H1 (cell line): ENCODE data around the gene KIF15. TPM values are rescaled to one million over a fixed set of nuclear protein-coding genes. Genes with fewer than 3 reads are reported as not detected.

Experiments
- CTCF ChIA-PET: fragments of 300-600 bp; sonication (Branson Sonifier 250); formaldehyde crosslinking; loops from one replicate; lab custom pipeline; 2021; ENCODE audit not compliant: partially characterized antibody; lab: Charles Lee
- POLR2A ChIA-PET: fragments of 300-600 bp; sonication (Branson Sonifier 250); formaldehyde crosslinking; loops from one replicate; lab custom pipeline; 2021; ENCODE audit warnings: inconsistent platforms; ENCODE audit not compliant: partially characterized antibody; lab: Charles Lee
- DNase-seq, 2 experiments: peaks; one replicate each; pipeline versions ENCODE4 v3.0.0 to v3.0.0-alpha.2; 2010 to 2022; ENCODE audit warnings: low spot score in 2 of 2, low read depth in 1 of 2, mixed read lengths in 1 of 2
- FAIRE-seq: peaks from 2 replicates; lab custom pipeline; 2011; peaks lifted over from hg19 to GRCh38; lab: Jason Lieb, UNC
- H2AFZ ChIP-seq: 2 replicates; pipeline ENCODE4 v1.8.1; 2012; ENCODE audit warnings: low read length, inconsistent platforms
- H2AK5ac ChIP-seq: 2 replicates; pipeline ENCODE4 v1.6.1; 2013; ENCODE audit warnings: low read depth, low read length
- H2BK120ac ChIP-seq: replicated peaks from 2 replicates; pipeline ENCODE3; 2013; ENCODE audit warnings: low read depth, low read length, inconsistent platforms
- H2BK12ac ChIP-seq: 2 replicates; pipeline ENCODE4 v1.6.1; 2013; ENCODE audit warnings: low read depth, low read length
- H2BK15ac ChIP-seq: 2 replicates; pipeline ENCODE4 v1.6.1; 2013; ENCODE audit warnings: low read length
- H2BK20ac ChIP-seq: 2 replicates; pipeline ENCODE4 v1.6.1; 2013; ENCODE audit warnings: low read length
- H2BK5ac ChIP-seq: 2 replicates; pipeline ENCODE4 v1.6.1; 2013; ENCODE audit warnings: low read depth, low read length
- H3K14ac ChIP-seq: 2 replicates; pipeline ENCODE4 v1.6.1; 2013; ENCODE audit warnings: inconsistent platforms; ENCODE audit not compliant: insufficient read length
- H3K18ac ChIP-seq: 2 replicates; pipeline ENCODE4 v1.6.1; 2013; ENCODE audit warnings: low read length; ENCODE audit errors: extremely low read depth
- H3K23ac ChIP-seq: 2 replicates; pipeline ENCODE4 v1.6.1; 2013; ENCODE audit warnings: inconsistent platforms; ENCODE audit not compliant: insufficient read length
- H3K23me2 ChIP-seq: 2 replicates; pipeline ENCODE4 v1.6.1; 2013; ENCODE audit warnings: low read depth, low read length
- H3K27ac ChIP-seq: 2 replicates; pipeline ENCODE4 v1.6.1; 2011; ENCODE audit warnings: low read depth, low read length, inconsistent platforms
- H3K27me3 ChIP-seq, 4 experiments: replicated peaks in 1 of 4; 1 replicate in 1 of 4; 2 replicates in 3 of 4; pipeline versions ENCODE4 v1.6.1 to v1.8.1; 2011 to 2013; ENCODE audit warnings: low read length in 3 of 4, mild to moderate bottlenecking in 3 of 4, inconsistent platforms in 2 of 4, mixed read lengths in 2 of 4, moderate library complexity in 1 of 4; ENCODE audit not compliant: control insufficient read depth in 3 of 4, insufficient read depth in 3 of 4; ENCODE audit errors: extremely low read depth in 1 of 4
- H3K36me3 ChIP-seq, 4 experiments: 2 replicates each; pipeline versions ENCODE4 v1.6.1 to v1.8.1; 2011 to 2013; ENCODE audit warnings: mild to moderate bottlenecking in 4 of 4, low read length in 3 of 4, moderate library complexity in 2 of 4, control low read depth in 1 of 4, inconsistent platforms in 1 of 4; ENCODE audit not compliant: insufficient read depth in 4 of 4, control insufficient read depth in 2 of 4
- H3K4ac ChIP-seq: replicated peaks from 2 replicates; pipeline ENCODE3; 2013; ENCODE audit warnings: low read length, low read depth, mixed read lengths, inconsistent platforms; ENCODE audit not compliant: insufficient read length
- H3K4me1 ChIP-seq, 4 experiments: replicated peaks in 1 of 4; 1 replicate in 1 of 4; 2 replicates in 3 of 4; pipeline versions ENCODE4 v1.6.1 to v1.8.1; 2011 to 2013; ENCODE audit warnings: low read length in 3 of 4, inconsistent platforms in 2 of 4, mixed read lengths in 1 of 4; ENCODE audit not compliant: insufficient read depth in 4 of 4, control insufficient read depth in 3 of 4
- H3K4me2 ChIP-seq, 2 experiments: 2 replicates each; pipeline versions ENCODE4 v1.6.1 to v1.8.1; 2011 to 2013; ENCODE audit warnings: low read depth in 2 of 2, low read length in 2 of 2, control low read depth in 1 of 2, inconsistent platforms in 1 of 2, mild to moderate bottlenecking in 1 of 2; ENCODE audit not compliant: insufficient read depth in 1 of 2
- H3K4me3 ChIP-seq, 4 experiments: fragments of 200-600, 300-600 bp in 1 of 4; sonication (generic), shearing (Covaris generic), sonication (Bioruptor Twin) in 1 of 4; 2 replicates each; pipeline versions ENCODE4 v1.5.1 to v1.8.1; 2011 to 2016; ENCODE audit warnings: low read length in 4 of 4, low read depth in 3 of 4, control low read depth in 2 of 4, inconsistent platforms in 2 of 4, mild to moderate bottlenecking in 2 of 4, mixed read lengths in 1 of 4, moderate library complexity in 1 of 4; ENCODE audit not compliant: insufficient read depth in 2 of 4; ENCODE audit errors: extremely low read depth in 1 of 4
- H3K56ac ChIP-seq: replicated peaks from 2 replicates; pipeline ENCODE3; 2013; ENCODE audit warnings: low read depth, mild to moderate bottlenecking, mixed read lengths, low read length, inconsistent platforms; ENCODE audit not compliant: insufficient read length
- H3K79me1 ChIP-seq: 2 replicates; pipeline ENCODE4 v1.6.1; 2013; ENCODE audit warnings: low read depth, low read length, control low read depth
- H3K79me2 ChIP-seq, 2 experiments: 2 replicates each; pipeline versions ENCODE4 v1.6.1 to v1.8.1; 2012 to 2013; ENCODE audit warnings: low read length in 2 of 2, mild to moderate bottlenecking in 2 of 2, inconsistent platforms in 1 of 2; ENCODE audit not compliant: insufficient read depth in 2 of 2, control insufficient read depth in 1 of 2
- H3K9ac ChIP-seq, 4 experiments: replicated peaks in 1 of 4; 1 replicate in 1 of 4; 2 replicates in 3 of 4; pipeline versions ENCODE4 v1.6.1 to v1.8.1; 2011 to 2013; ENCODE audit warnings: low read depth in 3 of 4, low read length in 3 of 4, control low read depth in 2 of 4, mild to moderate bottlenecking in 2 of 4, moderate library complexity in 2 of 4, inconsistent platforms in 1 of 4; ENCODE audit errors: extremely low read depth in 1 of 4
- H3K9me3 ChIP-seq, 2 experiments: 2 replicates each; pipeline versions ENCODE4 v1.6.1 to v1.8.1; 2012 to 2013; ENCODE audit warnings: mild to moderate bottlenecking in 2 of 2, moderate library complexity in 2 of 2, control low read depth in 1 of 2, inconsistent platforms in 1 of 2, low read depth in 1 of 2, low read length in 1 of 2, mixed read lengths in 1 of 2; ENCODE audit not compliant: insufficient read depth in 2 of 2
- H4K20me1 ChIP-seq, 2 experiments: replicated peaks in 1 of 2; 2 replicates each; pipeline versions ENCODE3 to v1.8.1; 2011 to 2013; ENCODE audit warnings: inconsistent platforms in 2 of 2, low read length in 2 of 2, mild to moderate bottlenecking in 1 of 2; ENCODE audit not compliant: insufficient read depth in 2 of 2, control insufficient read depth in 1 of 2
- H4K5ac ChIP-seq: 2 replicates; pipeline ENCODE4 v1.6.1; 2013; ENCODE audit warnings: low read length, low read depth, mixed read lengths, inconsistent platforms; ENCODE audit not compliant: insufficient read length
- H4K8ac ChIP-seq: 2 replicates; pipeline ENCODE4 v1.8.0; 2013; ENCODE audit warnings: mild to moderate bottlenecking, moderate library complexity, low read length, inconsistent platforms; ENCODE audit not compliant: insufficient read depth; ENCODE audit errors: extremely low read depth
- H4K91ac ChIP-seq: replicated peaks from 2 replicates; pipeline ENCODE3; 2013; ENCODE audit warnings: low read length, mixed read lengths, inconsistent platforms; ENCODE audit not compliant: insufficient read length
- ASH2L ChIP-seq: fragments of 200-600, 300-600 bp; sonication (generic); IDR thresholded peaks from one replicate; pipeline ENCODE4 v1.7.1; 2017; ENCODE audit warnings: low read length
- EP300 ChIP-seq, 2 experiments: IDR thresholded peaks; 1 replicate in 1 of 2; 2 replicates in 1 of 2; pipeline ENCODE4 v1.6.1; 2011 to 2012; ENCODE audit warnings: low read depth in 2 of 2, low read length in 2 of 2, mild to moderate bottlenecking in 2 of 2, borderline replicate concordance in 1 of 2, inconsistent platforms in 1 of 2, moderate library complexity in 1 of 2
- GTF2F1 ChIP-seq: IDR thresholded peaks from 2 replicates; pipeline ENCODE4 v1.6.1; 2012; ENCODE audit warnings: low read depth, low read length, improper control_type of control experiment, borderline replicate concordance
- HDAC2 ChIP-seq, 2 experiments: fragments of 300-600 bp in 1 of 2; sonication (generic) in 1 of 2; IDR thresholded peaks; 2 replicates each; pipeline ENCODE4 v1.6.1; 2011 to 2012; ENCODE audit warnings: low read depth in 2 of 2, low read length in 2 of 2, mild to moderate bottlenecking in 2 of 2, moderate library complexity in 2 of 2, borderline replicate concordance in 1 of 2, inconsistent platforms in 1 of 2
- POLR2AphosphoS5 ChIP-seq: IDR thresholded peaks from 2 replicates; pipeline ENCODE4 v1.6.1; 2011; ENCODE audit warnings: low read depth, low read length
- RAD21 ChIP-seq, 2 experiments: IDR thresholded peaks in 1 of 2; conservative IDR thresholded peaks in 1 of 2; 2 replicates each; pipeline ENCODE4 v1.6.1; 2011; ENCODE audit warnings: low read depth in 2 of 2, low read length in 2 of 2, improper control_type of control experiment in 1 of 2, inconsistent platforms in 1 of 2, mild to moderate bottlenecking in 1 of 2, moderate library complexity in 1 of 2
- SAP30 ChIP-seq: fragments of 300-600 bp; sonication (generic); IDR thresholded peaks from 2 replicates; pipeline ENCODE4 v1.7.1; 2012; ENCODE audit warnings: low read length, moderate library complexity, mild to moderate bottlenecking, inconsistent platforms; ENCODE audit not compliant: insufficient read depth, insufficient replicate concordance
- TAF1 ChIP-seq: IDR thresholded peaks from 2 replicates; pipeline ENCODE4 v1.6.1; 2011; ENCODE audit warnings: mild to moderate bottlenecking, low read depth, low read length
- TEAD4 ChIP-seq: IDR thresholded peaks from 2 replicates; pipeline ENCODE4 v1.6.1; 2012; ENCODE audit warnings: low read depth, low read length, inconsistent platforms, mixed read lengths
- WGBS, 2 experiments: shearing (Covaris generic) in 1 of 2; methylation state at CpG; one replicate each; pipeline versions ENCODE4 v1.1.6 to v1.1.7; 2013 to 2015; ENCODE audit warnings: low lambda C conversion rate in 2 of 2, mixed read lengths in 2 of 2, inconsistent platforms in 1 of 2, low coverage in 1 of 2, missing lambda C conversion rate in 1 of 2; ENCODE audit not compliant: insufficient replicate concordance in 2 of 2, insufficient coverage in 1 of 2, insufficient read length in 1 of 2; ENCODE audit errors: extremely low coverage in 1 of 2, missing lambda C conversion rate in 1 of 2; 5-methylcytosine and 5-hydroxymethylcytosine counted together
- polyA plus RNA-seq, 7 experiments: library from polyadenylated mRNA; depleted of rRNA in 3 of 7; stranded (reverse) in 5 of 7; unstranded in 2 of 7; fragments of >200 nt in 5 of 7; fragments of 200-250 nt in 2 of 7; gene quantifications; 1 replicate in 5 of 7; 2 replicates in 1 of 7; 4 replicates in 1 of 7; pipeline versions ENCODE4 v1.2.1 to v1.2.3, GENCODE V29; 2011 to 2013; ENCODE audit warnings: missing spikeins in 2 of 7, mixed read lengths in 2 of 7
- total RNA-seq: library from RNA; stranded (reverse); fragmentation: NEBNext Ultra II Directional; extraction: Animal tissue kit (Norgen Biotek cat#: 25700); gene quantifications from 2 replicates; pipeline ENCODE4 v1.2.1, GENCODE V29; 2021
- TF ChIP-seq, protein P1 (sequence below): IDR thresholded peaks from 2 replicates; pipeline ENCODE4 v1.6.1; 2011; ENCODE audit warnings: low read length, improper control_type of control experiment
- TF ChIP-seq, protein P2 (sequence below): IDR thresholded peaks from 2 replicates; pipeline ENCODE4 v1.6.1; 2012; ENCODE audit warnings: inconsistent platforms

Gene KIF15
- total and polyA plus RNA-seq, 2 of the 8 experiments (the other 6 are each of a cell fraction or from before 2014, with no cell fraction given), result 4.2 to 25.5 TPM

DNA sequence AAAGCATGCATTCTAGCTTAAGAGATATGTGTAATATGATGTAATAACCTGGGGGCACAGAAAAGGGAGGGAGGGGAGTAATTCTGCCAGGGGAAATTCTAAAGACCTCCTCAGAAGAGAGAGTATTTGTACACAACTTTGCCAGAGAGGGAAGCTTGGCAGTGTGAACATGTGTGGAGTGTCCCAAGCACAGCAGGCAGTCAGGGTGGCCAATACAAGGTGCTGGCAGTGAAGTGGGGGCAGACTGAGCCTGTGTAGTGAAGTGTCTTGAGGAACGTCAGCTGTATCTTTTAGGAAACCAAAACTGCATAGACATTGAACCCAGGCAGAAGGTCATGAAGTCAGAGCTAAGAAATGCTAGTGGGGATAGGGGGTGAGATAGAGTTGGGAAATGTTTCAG lies 70.4 kb downstream of the KIF15 start:
- no peak for FAIRE-seq
- TF ChIP-seq TEAD4 (no peak), SAP30 (no peak), POLR2AphosphoS5 (no peak), ASH2L (no peak), HDAC2 (IDR thresholded peaks at IDR 0.05; ENCODE audit: borderline replicate concordance in 1 of 2, low read depth in 2 of 2, low read length in 2 of 2) (no peak), TAF1 (no peak), GTF2F1 (no peak), EP300 (IDR thresholded peaks at IDR 0.05; ENCODE audit: borderline replicate concordance in 1 of 2, low read depth in 2 of 2, low read length in 2 of 2) (no peak), RAD21 (IDR thresholded peaks at IDR 0.05 in 1 of 2, conservative IDR thresholded peaks at IDR 0.05 in 1 of 2; ENCODE audit: low read depth in 2 of 2, low read length in 2 of 2) (no peak)
- TF ChIP-seq, protein P1, sequence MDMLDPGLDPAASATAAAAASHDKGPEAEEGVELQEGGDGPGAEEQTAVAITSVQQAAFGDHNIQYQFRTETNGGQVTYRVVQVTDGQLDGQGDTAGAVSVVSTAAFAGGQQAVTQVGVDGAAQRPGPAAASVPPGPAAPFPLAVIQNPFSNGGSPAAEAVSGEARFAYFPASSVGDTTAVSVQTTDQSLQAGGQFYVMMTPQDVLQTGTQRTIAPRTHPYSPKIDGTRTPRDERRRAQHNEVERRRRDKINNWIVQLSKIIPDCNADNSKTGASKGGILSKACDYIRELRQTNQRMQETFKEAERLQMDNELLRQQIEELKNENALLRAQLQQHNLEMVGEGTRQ, result no peak
- TF ChIP-seq, protein P2, sequence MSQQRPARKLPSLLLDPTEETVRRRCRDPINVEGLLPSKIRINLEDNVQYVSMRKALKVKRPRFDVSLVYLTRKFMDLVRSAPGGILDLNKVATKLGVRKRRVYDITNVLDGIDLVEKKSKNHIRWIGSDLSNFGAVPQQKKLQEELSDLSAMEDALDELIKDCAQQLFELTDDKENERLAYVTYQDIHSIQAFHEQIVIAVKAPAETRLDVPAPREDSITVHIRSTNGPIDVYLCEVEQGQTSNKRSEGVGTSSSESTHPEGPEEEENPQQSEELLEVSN, result no peak

More for the DNA sequence above, 70.4 kb downstream of the KIF15 start:
- no peak overlapping the region for H2BK5ac ChIP-seq
- ChIA-PET POLR2A (interaction anchor here (0.6 kb wide), 1 partner anchor 301 kb away, joined by 3 read pairs; no protein-coding TSS in a partner anchor), CTCF (interaction anchor here (0.6 to 2.0 kb wide), 3 partner anchors 12 to 58 kb away, joined by 3 to 5 read pairs (median 4); no protein-coding TSS in a partner anchor)
- no peak overlapping the region for H3K23ac ChIP-seq
- H4K91ac ChIP-seq, result no peak overlapping the region
- H2AK5ac ChIP-seq, result no peak overlapping the region
- no peak overlapping the region for H2BK120ac ChIP-seq
- no peak overlapping the region for H3K27ac ChIP-seq
- no peak for DNase-seq
- H3K23me2 ChIP-seq, result no peaks in the 10 kb centered on the region
- no peaks in the 10 kb centered on the region for H3K4me1 ChIP-seq
- no peak overlapping the region for H3K4me3 ChIP-seq
- H3K36me3 ChIP-seq, result peaks cover 13 to 47% (median 35%) of the 10 kb centered on the region in 4 experiments
- H3K9ac ChIP-seq, result no peak overlapping the region
- no peak overlapping the region for H2BK20ac ChIP-seq
- H3K14ac ChIP-seq, result no peak overlapping the region
- no peak overlapping the region for H3K18ac ChIP-seq
- H3K9me3 ChIP-seq, result peaks cover 4 to 6% of the 10 kb centered on the region in 2 experiments; a peak in 2 of 4 replicates
- no peaks in the 10 kb centered on the region for H4K20me1 ChIP-seq
- H2BK15ac ChIP-seq, result no peak overlapping the region
- H3K27me3 ChIP-seq, result no peaks in the 10 kb centered on the region
- WGBS, 2 experiments, result 91% methylated on average over 1 of the region's 1 CpG; no CpG with 5 or more reads in 1 of the 2 experiments
- no peak overlapping the region for H2AFZ ChIP-seq
- H3K79me2 ChIP-seq, result no peaks in the 10 kb centered on the region
- no peak overlapping the region for H3K4me2 ChIP-seq
- no peaks in the 10 kb centered on the region for H3K79me1 ChIP-seq
- no peak overlapping the region for H4K8ac ChIP-seq
- H2BK12ac ChIP-seq, result no peak overlapping the region
- H3K56ac ChIP-seq, result no peak overlapping the region
- H4K5ac ChIP-seq, result no peak overlapping the region
- no peak overlapping the region for H3K4ac ChIP-seq
